Colonic mucosa (tissue), 4 donors: ENCODE data around the gene PZP. TPM values are rescaled to one million over a fixed set of nuclear protein-coding genes. Genes with fewer than 3 reads are reported as not detected.

Experiments used
- DNase-seq: peaks from one replicate; pipeline ENCODE4 v3.0.0-alpha.2; 2020
- H3K27ac ChIP-seq: fragments of 200-600 bp; one replicate; pipeline ENCODE4 v1.8.0; 2021
- H3K27me3 ChIP-seq: fragments of 200-600 bp; one replicate; pipeline ENCODE4 v1.8.0; 2021
- H3K36me3 ChIP-seq: fragments of 200-600 bp; one replicate; pipeline ENCODE4 v1.8.0; 2021
- H3K4me1 ChIP-seq: fragments of 200-600 bp; one replicate; pipeline ENCODE4 v1.8.0; 2021; ENCODE audit warnings: mild to moderate bottlenecking
- H3K4me3 ChIP-seq: fragments of 200-600 bp; one replicate; pipeline ENCODE4 v1.8.0; 2021
- H3K9ac ChIP-seq, 2 donors: one replicate each; pipeline ENCODE4 v1.7.0; 2013; ENCODE audit warnings: control low read depth in 2 of 2, low read depth in 2 of 2, low read length in 2 of 2
- H3K9me3 ChIP-seq: fragments of 200-600 bp; one replicate; pipeline ENCODE4 v1.8.0; 2021
- intact Hi-C: fragments of 100-400 bp; cut with DNase I; formaldehyde crosslinking; loops from one replicate; pipeline ENCODE4 v1.14.1; 2022
- microRNA-seq: library from miRNA; unstranded; fragments of <30 nt; microRNA quantifications from one replicate; pipeline ENCODE4, GENCODE V29; 2019
- total RNA-seq, 2 donors: library from RNA; stranded (reverse); fragmentation: NEBNext Ultra II Directional in 1 of 2; extraction: Animal tissue kit (Norgen Biotek cat#: 25700) in 1 of 2; gene quantifications; one replicate each; pipeline ENCODE4 v1.2.1, GENCODE V29; 2021
- TF ChIP-seq, protein P1 (sequence below): fragments of 200-600 bp; IDR thresholded peaks from one replicate; pipeline ENCODE4 v1.8.0; 2022; ENCODE audit warnings: antibody characterized with exemption, mild to moderate bottlenecking
- donor health status: healthy.
- donor health status: DM: no; HTN: no; CAD: no.
- donor health status: DM: no; HTN: no; CAD: no.

PZP gene
- total RNA-seq, 2 donors from 2014 or later = 0.05 TPM; not detected in 1

- TF ChIP-seq, protein P1, sequence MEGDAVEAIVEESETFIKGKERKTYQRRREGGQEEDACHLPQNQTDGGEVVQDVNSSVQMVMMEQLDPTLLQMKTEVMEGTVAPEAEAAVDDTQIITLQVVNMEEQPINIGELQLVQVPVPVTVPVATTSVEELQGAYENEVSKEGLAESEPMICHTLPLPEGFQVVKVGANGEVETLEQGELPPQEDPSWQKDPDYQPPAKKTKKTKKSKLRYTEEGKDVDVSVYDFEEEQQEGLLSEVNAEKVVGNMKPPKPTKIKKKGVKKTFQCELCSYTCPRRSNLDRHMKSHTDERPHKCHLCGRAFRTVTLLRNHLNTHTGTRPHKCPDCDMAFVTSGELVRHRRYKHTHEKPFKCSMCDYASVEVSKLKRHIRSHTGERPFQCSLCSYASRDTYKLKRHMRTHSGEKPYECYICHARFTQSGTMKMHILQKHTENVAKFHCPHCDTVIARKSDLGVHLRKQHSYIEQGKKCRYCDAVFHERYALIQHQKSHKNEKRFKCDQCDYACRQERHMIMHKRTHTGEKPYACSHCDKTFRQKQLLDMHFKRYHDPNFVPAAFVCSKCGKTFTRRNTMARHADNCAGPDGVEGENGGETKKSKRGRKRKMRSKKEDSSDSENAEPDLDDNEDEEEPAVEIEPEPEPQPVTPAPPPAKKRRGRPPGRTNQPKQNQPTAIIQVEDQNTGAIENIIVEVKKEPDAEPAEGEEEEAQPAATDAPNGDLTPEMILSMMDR = no peak
- no peak for DNase-seq
- intact Hi-C loops = no loop called here
- no peaks in the 10 kb centered on the region for H3K27me3 ChIP-seq
- H3K9ac ChIP-seq = no peak overlapping the region
- H3K9me3 ChIP-seq = no peaks in the 10 kb centered on the region
- no peaks in the 10 kb centered on the region for H3K4me1 ChIP-seq
- H3K4me3 ChIP-seq = no peak overlapping the region
- H3K27ac ChIP-seq = no peak overlapping the region
- H3K36me3 ChIP-seq = no peaks in the 10 kb centered on the region
These were observed 107.0 kb downstream of the PZP start for GRCh38 chr12:9101018-9101687.

- Histone ChIP-seq H3K4me3 (no peak overlapping the region), H3K9ac (no peak overlapping the region), H3K27me3 (no peaks in the 10 kb centered on the region), H3K36me3 (no peaks in the 10 kb centered on the region), H3K27ac (no peak overlapping the region), H3K4me1 (no peaks in the 10 kb centered on the region), H3K9me3 (no peaks in the 10 kb centered on the region)
- TF ChIP-seq, protein P1 = no peak
- DNase-seq = no peak
- intact Hi-C loops = no loop called here
These were observed 108.5 kb downstream of the PZP start for GRCh38 chr12:9099552-9100190.

Small RNAs within 50 kb of the gene (microRNA-seq; reads per million reads assigned to microRNA genes)
- gene MIR1244-3 = not detected

Other genes starting within 250 kb of the PZP start
- 1 to 10 TPM in 1 of 2 donors, under 1 TPM in 1; 0.54 to 1.0 TPM for gene KLRG1, start 218.8 kb downstream of the PZP start, total RNA-seq
- 100 to 1,000 TPM; 105 to 201 TPM for gene A2M, start 92.5 kb downstream of the PZP start, total RNA-seq